ENCODE results near the gene DTNB.

Gene DTNB

DNA sequence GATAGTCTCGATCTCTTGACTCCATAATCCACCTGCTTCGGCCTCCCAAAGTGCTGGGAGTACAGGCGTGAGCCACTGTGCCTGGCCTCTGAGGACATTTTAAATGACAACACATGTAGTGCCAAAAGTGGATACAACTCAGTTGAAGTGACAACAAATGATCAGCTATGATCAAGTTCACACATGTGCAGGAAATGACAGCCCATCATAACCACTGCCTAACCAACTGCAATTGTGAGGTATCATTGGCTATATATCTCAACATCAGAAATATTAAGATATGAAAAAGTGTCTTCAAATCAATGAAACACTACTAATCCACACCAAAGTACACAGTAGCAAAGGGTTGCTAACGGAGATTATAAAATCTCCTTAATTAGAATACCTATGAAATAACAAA is 84.8 kb downstream of the DTNB start:
- no peak overlapping the region for H3K4me3 ChIP-seq (replicated peaks in 1 of 2; ENCODE audit: low read depth in 2 of 2, low read length in 2 of 2)
- no peak for DNase-seq (ENCODE audit: low read depth in 2 of 2)
- TF ChIP-seq, protein P1, sequence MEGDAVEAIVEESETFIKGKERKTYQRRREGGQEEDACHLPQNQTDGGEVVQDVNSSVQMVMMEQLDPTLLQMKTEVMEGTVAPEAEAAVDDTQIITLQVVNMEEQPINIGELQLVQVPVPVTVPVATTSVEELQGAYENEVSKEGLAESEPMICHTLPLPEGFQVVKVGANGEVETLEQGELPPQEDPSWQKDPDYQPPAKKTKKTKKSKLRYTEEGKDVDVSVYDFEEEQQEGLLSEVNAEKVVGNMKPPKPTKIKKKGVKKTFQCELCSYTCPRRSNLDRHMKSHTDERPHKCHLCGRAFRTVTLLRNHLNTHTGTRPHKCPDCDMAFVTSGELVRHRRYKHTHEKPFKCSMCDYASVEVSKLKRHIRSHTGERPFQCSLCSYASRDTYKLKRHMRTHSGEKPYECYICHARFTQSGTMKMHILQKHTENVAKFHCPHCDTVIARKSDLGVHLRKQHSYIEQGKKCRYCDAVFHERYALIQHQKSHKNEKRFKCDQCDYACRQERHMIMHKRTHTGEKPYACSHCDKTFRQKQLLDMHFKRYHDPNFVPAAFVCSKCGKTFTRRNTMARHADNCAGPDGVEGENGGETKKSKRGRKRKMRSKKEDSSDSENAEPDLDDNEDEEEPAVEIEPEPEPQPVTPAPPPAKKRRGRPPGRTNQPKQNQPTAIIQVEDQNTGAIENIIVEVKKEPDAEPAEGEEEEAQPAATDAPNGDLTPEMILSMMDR (IDR thresholded peaks at IDR 0.05; ENCODE audit: low read depth, low read length): no peak

DNA sequence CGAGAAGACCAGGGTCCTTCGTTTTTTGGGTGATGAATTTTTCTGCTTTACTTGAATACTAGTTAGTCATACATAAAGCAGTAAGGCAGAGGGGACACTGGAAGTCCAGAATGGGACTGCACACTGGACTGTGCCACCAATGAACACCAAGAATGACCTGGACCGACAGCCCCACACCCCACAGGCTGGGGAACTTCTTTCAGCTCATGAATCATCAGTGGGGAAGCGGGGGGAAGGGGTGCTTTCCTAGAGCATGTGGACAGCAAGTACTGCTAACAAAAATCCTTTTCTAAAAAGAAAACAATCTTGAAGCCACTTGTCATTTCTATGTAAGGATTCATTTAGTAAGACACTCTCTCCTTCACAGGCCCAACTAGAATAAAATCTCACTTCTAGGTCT is 86.0 kb downstream of the DTNB start:
- no peak overlapping the region for H3K4me3 ChIP-seq (replicated peaks in 1 of 2; ENCODE audit: low read depth in 2 of 2, low read length in 2 of 2)
- TF ChIP-seq, protein P1 (IDR thresholded peaks at IDR 0.05; ENCODE audit: low read depth, low read length): no peak
- peak; percentile 19 to 66 for DNase-seq (ENCODE audit: low read depth in 2 of 2)

DNA sequence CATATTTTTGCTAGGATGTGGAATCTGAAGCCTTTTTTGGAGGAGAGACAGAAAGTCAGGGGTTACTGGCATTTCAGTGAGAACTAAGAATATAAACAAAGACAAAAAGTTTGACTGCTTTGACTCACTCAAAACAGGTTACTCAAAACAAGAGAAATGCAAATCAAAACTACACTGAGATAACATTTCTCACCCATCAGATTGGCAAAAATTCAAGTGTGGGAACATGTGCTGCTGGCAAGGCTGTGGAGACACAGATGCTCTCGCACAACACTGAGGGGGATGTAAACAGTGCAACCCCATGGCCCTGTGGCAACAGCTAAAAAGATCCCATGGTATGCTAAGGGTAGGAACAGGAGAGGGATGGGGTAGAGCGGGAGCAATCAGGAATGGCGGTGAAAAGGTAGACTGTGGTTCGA is 86.6 kb downstream of the DTNB start:
- no peak overlapping the region for H3K4me3 ChIP-seq (replicated peaks in 1 of 2; ENCODE audit: low read depth in 2 of 2, low read length in 2 of 2)
- DNase-seq (ENCODE audit: low read depth in 2 of 2): peak in 1 of 2 donors; percentile 17
- TF ChIP-seq, protein P1 (IDR thresholded peaks at IDR 0.05; ENCODE audit: low read depth, low read length): no peak

DNA sequence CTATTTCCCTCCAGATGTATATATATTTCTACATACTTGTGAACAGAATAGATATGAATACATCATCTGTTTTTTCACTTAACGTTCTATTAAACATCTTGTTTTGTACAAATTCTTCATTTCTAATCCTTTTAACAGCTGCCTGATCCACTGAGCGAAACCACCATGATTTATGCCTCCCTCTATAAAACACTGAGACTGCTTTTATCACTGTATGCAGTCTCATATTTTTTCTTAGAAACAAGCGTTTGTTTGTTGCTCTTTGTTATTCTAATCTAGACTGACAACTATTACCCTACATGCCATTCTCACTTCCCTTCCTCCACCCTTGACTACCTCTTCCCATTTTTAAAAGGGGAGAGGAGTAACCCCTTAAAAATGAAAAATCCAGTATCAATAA is 88.2 kb downstream of the DTNB start:
- TF ChIP-seq, protein P1 (IDR thresholded peaks at IDR 0.05; ENCODE audit: low read depth, low read length): no peak
- H3K4me3 ChIP-seq (replicated peaks in 1 of 2; ENCODE audit: low read depth in 2 of 2, low read length in 2 of 2): no peak overlapping the region
- DNase-seq (ENCODE audit: low read depth in 2 of 2): no peak

DNA sequence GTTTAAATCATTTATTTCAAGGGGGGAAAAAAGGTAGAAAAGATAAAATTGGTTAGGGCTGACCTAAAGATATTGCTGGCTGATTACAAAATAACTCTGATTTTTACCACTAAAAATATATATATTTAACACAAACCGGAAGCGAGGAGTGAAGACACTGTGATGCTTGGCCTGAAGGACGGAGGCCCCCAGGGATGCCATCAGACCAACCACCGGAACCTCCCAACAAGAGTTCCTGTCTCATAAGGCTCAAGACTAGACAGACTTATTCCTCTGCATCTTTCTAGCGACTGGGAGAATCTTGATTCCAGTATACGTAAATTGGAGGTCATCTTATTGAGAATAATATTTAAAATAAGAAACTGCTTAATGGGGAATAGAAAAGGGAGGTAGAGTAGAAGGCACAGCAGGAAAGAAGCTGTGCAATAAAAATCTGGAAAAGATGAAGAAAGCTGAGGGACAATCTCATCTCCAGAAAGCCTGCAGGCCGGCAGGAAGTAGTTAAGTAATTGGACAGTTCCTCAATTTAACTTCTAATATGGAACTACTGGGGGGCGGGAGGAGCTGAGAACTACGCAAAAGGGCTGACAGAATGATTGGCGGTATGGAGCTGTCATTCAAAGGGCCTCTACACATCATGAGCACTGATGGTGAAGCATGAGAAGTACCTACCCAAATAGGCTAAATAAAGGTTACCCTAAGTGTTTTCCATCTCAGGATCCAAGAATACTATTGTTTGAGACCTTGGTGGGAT is 91.1 kb downstream of the DTNB start:
- TF ChIP-seq, protein P1 (IDR thresholded peaks at IDR 0.05; ENCODE audit: low read depth, low read length): no peak
- H3K4me3 ChIP-seq (replicated peaks in 1 of 2; ENCODE audit: low read depth in 2 of 2, low read length in 2 of 2): no peak overlapping the region
- DNase-seq (ENCODE audit: low read depth in 2 of 2): no peak

DNA sequence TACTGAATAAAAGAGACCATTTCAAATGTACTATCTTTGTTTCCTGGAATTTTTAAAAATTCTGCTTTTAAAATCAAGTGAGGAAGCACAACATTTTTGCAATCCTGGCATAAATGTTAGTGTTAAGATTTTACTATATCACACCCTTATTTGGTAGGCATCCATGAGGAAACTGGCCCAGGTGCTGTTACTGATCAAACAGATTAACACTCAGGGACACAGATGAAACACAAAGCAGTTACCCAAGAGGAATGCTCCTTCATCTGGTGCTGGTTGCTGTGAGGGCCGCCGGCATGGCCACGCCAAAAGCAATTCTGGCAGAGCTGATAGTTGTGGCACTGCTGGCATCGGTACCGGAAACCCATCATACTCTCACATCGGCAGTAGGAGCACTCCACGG is 96.8 kb downstream of the DTNB start:
- no peak overlapping the region for H3K4me3 ChIP-seq (replicated peaks in 1 of 2; ENCODE audit: low read depth in 2 of 2, low read length in 2 of 2)
- DNase-seq (ENCODE audit: low read depth in 2 of 2): no peak
- TF ChIP-seq, protein P1 (IDR thresholded peaks at IDR 0.05; ENCODE audit: low read depth, low read length): no peak

DNA sequence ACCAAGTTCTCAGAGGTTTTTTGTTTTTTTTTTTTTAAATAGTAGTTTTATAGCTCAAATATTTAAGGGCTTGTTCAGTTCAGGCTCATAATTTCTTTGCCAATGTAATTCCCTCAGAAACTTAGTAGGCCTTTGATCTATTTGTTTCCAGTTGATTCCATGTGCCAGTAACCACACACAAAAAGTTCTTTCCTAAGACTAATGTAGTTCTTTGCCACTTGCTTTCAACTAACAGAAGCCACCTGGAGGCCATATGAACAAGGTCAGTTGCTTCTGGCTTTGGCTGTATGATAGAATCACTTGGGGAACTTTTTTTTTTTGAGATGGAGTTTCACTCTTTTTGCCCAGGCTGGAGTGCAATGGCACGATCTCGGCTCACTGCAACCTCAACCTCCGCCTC is 100.7 kb downstream of the DTNB start:
- H3K4me3 ChIP-seq (replicated peaks in 1 of 2; ENCODE audit: low read depth in 2 of 2, low read length in 2 of 2): no peak overlapping the region
- TF ChIP-seq, protein P1 (IDR thresholded peaks at IDR 0.05; ENCODE audit: low read depth, low read length): no peak
- DNase-seq (ENCODE audit: low read depth in 2 of 2): no peak

Data from cardiac fibroblast (primary cell).